ENCODE results near the gene GJB4. TPM values are rescaled to one million over a fixed set of nuclear protein-coding genes. Genes with fewer than 3 reads are reported as not detected.
"Not testable (repeated sequence)": the region's sequence is repeated elsewhere in the genome, so short reads cannot be mapped to it uniquely, and the experiment has no call there.

GJB4 gene
- total and polyA plus RNA-seq, 7 experiments from 2014 or later = not detected

DNA sequence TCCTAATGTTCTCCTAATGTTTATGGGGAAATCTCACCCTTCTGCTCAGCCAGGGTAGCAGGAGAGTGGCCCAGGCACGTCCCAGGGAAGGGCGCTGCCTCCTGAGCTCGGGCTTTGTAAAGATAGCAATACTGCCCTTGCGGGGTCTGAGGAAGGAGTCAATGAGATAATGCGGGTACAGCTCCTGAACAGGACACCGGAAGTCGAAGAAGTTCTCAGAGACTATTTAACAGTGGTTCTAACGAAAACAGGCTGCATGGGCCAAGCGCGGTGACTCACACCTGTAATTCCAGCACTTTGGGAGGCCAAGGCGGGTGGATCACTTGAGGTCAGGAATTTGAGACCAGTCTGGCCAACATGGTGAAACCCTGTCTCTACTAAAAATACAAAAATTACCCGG, 22.3 kb upstream of the GJB4 start:
- H3K27me3 ChIP-seq (ENCODE audit: control insufficient read depth in 2 of 2, insufficient read depth in 2 of 2, low read length in 2 of 2); POLR2A ChIA-PET; H3K36me3 ChIP-seq (ENCODE audit: control insufficient read depth in 2 of 3, insufficient read depth in 3 of 3, low read length in 3 of 3); H3K27ac ChIP-seq (ENCODE audit: low read depth, low read length); intact Hi-C loops (cut with micrococcal nuclease); H3K4me1 ChIP-seq (ENCODE audit: control insufficient read depth in 2 of 2, insufficient read depth in 2 of 2, low read length in 2 of 2); CTCF ChIA-PET; ATAC-seq; H3K27ac Mint-ChIP-seq; DNase-seq; H3K9me3 ChIP-seq (ENCODE audit: control insufficient read depth in 2 of 3, low read length in 3 of 3); H3K4me3 ChIP-seq (ENCODE audit: low read length); H3K36me3 Mint-ChIP-seq; H3K9me3 Mint-ChIP-seq; H3K4me1 Mint-ChIP-seq; H3K4me3 Mint-ChIP-seq: not testable (repeated sequence)
- H3K27me3 Mint-ChIP-seq = peaks cover 5 to 12% (median 10%) of the 10 kb centered on the region in 5 donors

- H3K9me3 Mint-ChIP-seq = no peaks in the 10 kb centered on the region
- no peaks in the 10 kb centered on the region for H3K36me3 Mint-ChIP-seq
- H3K4me1 ChIP-seq (ENCODE audit: control insufficient read depth in 2 of 2, insufficient read depth in 2 of 2, low read length in 2 of 2) = no peaks in the 10 kb centered on the region
- DNase-seq (no peak), ATAC-seq (no peak)
- peaks cover 0 to 6% (median 0%) of the 10 kb centered on the region in 7 donors for H3K4me1 Mint-ChIP-seq
- H3K9me3 ChIP-seq (ENCODE audit: control insufficient read depth in 2 of 3, low read length in 3 of 3) = no peaks in the 10 kb centered on the region
- no peak overlapping the region for H3K4me3 ChIP-seq (ENCODE audit: low read length)
- ChIA-PET CTCF (interaction anchor here (0.6 kb wide), 1 partner anchor 1472 kb away, joined by 3 read pairs; no protein-coding TSS in a partner anchor), POLR2A (no interaction called here)
- intact Hi-C loops (cut with micrococcal nuclease) = loop anchor here in 1 of 2 donors (5.0 kb wide), 1 partner anchor 1107 kb away; no protein-coding TSS in a partner anchor
- no peaks in the 10 kb centered on the region for H3K36me3 ChIP-seq (ENCODE audit: control insufficient read depth in 2 of 3, insufficient read depth in 3 of 3, low read length in 3 of 3)
- H3K4me3 Mint-ChIP-seq = no peak overlapping the region
- no peaks in the 10 kb centered on the region for H3K27me3 ChIP-seq (ENCODE audit: control insufficient read depth in 2 of 2, insufficient read depth in 2 of 2, low read length in 2 of 2)
- H3K27ac ChIP-seq (ENCODE audit: low read depth, low read length) = no peak overlapping the region
- no peak overlapping the region for H3K27ac Mint-ChIP-seq
- peaks cover 4 to 11% (median 7%) of the 10 kb centered on the region in 5 donors for H3K27me3 Mint-ChIP-seq
Observed at GRCh38 chr1:34739613-34740012, 19.9 kb upstream of the GJB4 start.

DNA sequence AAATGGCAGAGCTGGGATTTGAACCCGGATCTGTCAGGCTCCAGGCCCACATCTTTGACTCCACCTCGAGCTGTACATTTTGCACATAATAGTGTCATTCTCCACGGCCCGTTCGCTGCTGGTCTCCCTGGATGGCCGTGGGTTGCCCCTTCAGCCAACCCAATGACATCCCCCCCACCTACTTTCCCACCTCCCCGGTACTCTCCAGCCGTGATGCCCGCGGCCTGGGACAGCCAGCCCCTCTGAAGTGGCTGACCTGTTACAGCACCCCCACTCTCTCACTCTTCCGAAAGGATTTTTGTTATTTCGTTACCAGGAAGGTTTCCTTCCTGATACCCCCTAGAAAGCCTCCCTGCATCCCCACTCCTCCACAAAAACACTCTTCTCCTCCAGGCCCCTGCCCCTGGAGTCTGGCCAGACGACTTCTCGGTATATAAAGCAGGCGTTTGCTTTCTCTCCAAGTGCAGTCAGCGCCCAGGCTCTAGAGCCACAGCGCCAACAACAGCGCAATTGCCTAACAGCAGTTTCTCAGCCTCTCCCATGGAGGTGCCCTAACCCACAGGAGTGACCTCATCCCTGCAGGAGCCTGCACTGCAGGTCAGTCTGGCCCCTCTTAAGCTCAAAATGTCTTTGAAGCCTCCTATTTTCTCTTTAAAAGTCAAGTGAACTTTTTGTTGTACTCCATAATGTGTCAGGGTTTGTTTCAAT, 19.2 kb upstream of the GJB4 start:
- no peaks in the 10 kb centered on the region for H3K9me3 ChIP-seq (ENCODE audit: control insufficient read depth in 2 of 3, low read length in 3 of 3)
- H3K27ac ChIP-seq (ENCODE audit: low read depth, low read length) = no peak overlapping the region
- no peak for DNase-seq
- H3K27me3 ChIP-seq (ENCODE audit: control insufficient read depth in 2 of 2, insufficient read depth in 2 of 2, low read length in 2 of 2) = no peaks in the 10 kb centered on the region
- no peaks in the 10 kb centered on the region for H3K36me3 ChIP-seq (ENCODE audit: control insufficient read depth in 2 of 3, insufficient read depth in 3 of 3, low read length in 3 of 3)
- no peak overlapping the region for H3K4me3 ChIP-seq (ENCODE audit: low read length)
- Mint-ChIP-seq H3K27me3 (peaks cover 4 to 11% (median 7%) of the 10 kb centered on the region in 5 donors), H3K36me3 (no peaks in the 10 kb centered on the region), H3K27ac (no peak overlapping the region), H3K9me3 (no peaks in the 10 kb centered on the region), H3K4me1 (peaks cover 0 to 6% (median 0%) of the 10 kb centered on the region in 7 donors), H3K4me3 (no peak overlapping the region)
- H3K4me1 ChIP-seq (ENCODE audit: control insufficient read depth in 2 of 2, insufficient read depth in 2 of 2, low read length in 2 of 2) = no peaks in the 10 kb centered on the region
- CTCF ChIA-PET = interaction anchor here (0.6 kb wide), 1 partner anchor 1107 kb away, joined by 3 read pairs; no protein-coding TSS in a partner anchor
- POLR2A ChIA-PET = no interaction called here
- intact Hi-C loops (cut with micrococcal nuclease) = loop anchor here in 1 of 2 donors (5.0 kb wide), 1 partner anchor 1108 kb away; no protein-coding TSS in a partner anchor
- ATAC-seq = no peak

- Mint-ChIP-seq H3K9me3 (no peaks in the 10 kb centered on the region), H3K4me3 (no peak overlapping the region), H3K36me3 (no peaks in the 10 kb centered on the region), H3K27ac (no peak overlapping the region), H3K4me1 (peaks cover 0 to 6% (median 0%) of the 10 kb centered on the region in 7 donors), H3K27me3 (peaks cover 0 to 7% (median 0%) of the 10 kb centered on the region in 5 donors)
- Histone ChIP-seq H3K4me3 (ENCODE audit: low read length) (no peak overlapping the region), H3K27me3 (ENCODE audit: control insufficient read depth in 2 of 2, insufficient read depth in 2 of 2, low read length in 2 of 2) (no peaks in the 10 kb centered on the region), H3K36me3 (ENCODE audit: control insufficient read depth in 2 of 3, insufficient read depth in 3 of 3, low read length in 3 of 3) (no peaks in the 10 kb centered on the region), H3K27ac (ENCODE audit: low read depth, low read length) (no peak overlapping the region), H3K4me1 (ENCODE audit: control insufficient read depth in 2 of 2, insufficient read depth in 2 of 2, low read length in 2 of 2) (no peaks in the 10 kb centered on the region), H3K9me3 (ENCODE audit: control insufficient read depth in 2 of 3, low read length in 3 of 3) (no peaks in the 10 kb centered on the region)
- ATAC-seq (peak; percentile 80), DNase-seq (peak; percentile 35 to 87 (median 66))
- POLR2A ChIA-PET = no interaction called here
- intact Hi-C loops (cut with micrococcal nuclease) = loop anchor here (1.0 to 5.0 kb wide), 2 partner anchors 1109 to 1110 kb away; no protein-coding TSS in a partner anchor
- CTCF ChIA-PET = interaction anchor here (1.1 to 1.8 kb wide), 6 partner anchors 10 to 1112 kb away, joined by 3 to 11 read pairs (median 6); no protein-coding TSS in a partner anchor
Observed at GRCh38 chr1:34742667-34743270, 16.8 kb upstream of the GJB4 start.

- H3K36me3 Mint-ChIP-seq = no peaks in the 10 kb centered on the region
- H3K4me3 ChIP-seq (ENCODE audit: low read length) = no peak overlapping the region
- no peak overlapping the region for H3K4me3 Mint-ChIP-seq
- H3K4me1 Mint-ChIP-seq = peaks cover 0 to 6% (median 0%) of the 10 kb centered on the region in 7 donors
- no peaks in the 10 kb centered on the region for H3K9me3 Mint-ChIP-seq
- DNase-seq = no peak
- no peak for ATAC-seq
- no peaks in the 10 kb centered on the region for H3K27me3 ChIP-seq (ENCODE audit: control insufficient read depth in 2 of 2, insufficient read depth in 2 of 2, low read length in 2 of 2)
- H3K27ac Mint-ChIP-seq = no peak overlapping the region
- H3K27ac ChIP-seq (ENCODE audit: low read depth, low read length) = no peak overlapping the region
- no peaks in the 10 kb centered on the region for H3K36me3 ChIP-seq (ENCODE audit: control insufficient read depth in 2 of 3, insufficient read depth in 3 of 3, low read length in 3 of 3)
- H3K4me1 ChIP-seq (ENCODE audit: control insufficient read depth in 2 of 2, insufficient read depth in 2 of 2, low read length in 2 of 2) = no peaks in the 10 kb centered on the region
- intact Hi-C loops (cut with micrococcal nuclease) = loop anchor here in 1 of 2 donors (5.0 kb wide), 1 partner anchor 1111 kb away; no protein-coding TSS in a partner anchor
- H3K9me3 ChIP-seq (ENCODE audit: control insufficient read depth in 2 of 3, low read length in 3 of 3) = no peaks in the 10 kb centered on the region
- ChIA-PET POLR2A (no interaction called here), CTCF (interaction anchor here (1.1 to 1.8 kb wide), 6 partner anchors 9 to 1111 kb away, joined by 3 to 11 read pairs (median 3); no protein-coding TSS in a partner anchor)
- peaks cover 0 to 9% (median 0%) of the 10 kb centered on the region in 5 donors for H3K27me3 Mint-ChIP-seq
Observed at GRCh38 chr1:34743775-34744174, 15.8 kb upstream of the GJB4 start.

- Histone ChIP-seq H3K27me3 (ENCODE audit: control insufficient read depth in 2 of 2, insufficient read depth in 2 of 2, low read length in 2 of 2) (no peaks in the 10 kb centered on the region), H3K4me1 (ENCODE audit: control insufficient read depth in 2 of 2, insufficient read depth in 2 of 2, low read length in 2 of 2) (no peaks in the 10 kb centered on the region), H3K9me3 (ENCODE audit: control insufficient read depth in 2 of 3, low read length in 3 of 3) (no peaks in the 10 kb centered on the region), H3K4me3 (ENCODE audit: low read length) (no peak overlapping the region), H3K27ac (ENCODE audit: low read depth, low read length) (no peak overlapping the region), H3K36me3 (ENCODE audit: control insufficient read depth in 2 of 3, insufficient read depth in 3 of 3, low read length in 3 of 3) (no peaks in the 10 kb centered on the region)
- Mint-ChIP-seq H3K9me3 (no peaks in the 10 kb centered on the region), H3K4me3 (no peak overlapping the region), H3K27me3 (peaks cover 0 to 9% (median 0%) of the 10 kb centered on the region in 5 donors), H3K4me1 (peaks cover 0 to 6% (median 0%) of the 10 kb centered on the region in 7 donors), H3K27ac (peak overlapping the region in 1 of 9 donors; percentile 23), H3K36me3 (no peaks in the 10 kb centered on the region)
- intact Hi-C loops (cut with micrococcal nuclease) = loop anchor here in 1 of 2 donors (5.0 kb wide), 1 partner anchor 1113 kb away; no protein-coding TSS in a partner anchor
- ChIA-PET POLR2A (no interaction called here), CTCF (interaction anchor here (1.3 kb wide), 1 partner anchor 1112 kb away, joined by 3 read pairs; no protein-coding TSS in a partner anchor)
- ATAC-seq (no peak), DNase-seq (no peak)
Observed at GRCh38 chr1:34744851-34745250, 14.7 kb upstream of the GJB4 start.
